ENCODE measurements around the gene BPIFA1.

- TF ChIP-seq CTCF (conservative IDR thresholded peaks at IDR 0.05; ENCODE audit: low read depth in 2 of 2) (no peak), POLR2AphosphoS5 (IDR thresholded peaks at IDR 0.05; ENCODE audit: low read depth) (no peak), CREB1 (CRISPR knock-in tag; IDR thresholded peaks at IDR 0.05; ENCODE audit: low read depth) (no peak), EZH2 (IDR thresholded peaks at IDR 0.05; ENCODE audit: low read depth, unreplicated experiment) (no peak), ZNF331 (CRISPR knock-in tag; IDR thresholded peaks at IDR 0.05; ENCODE audit: low read depth) (no peak), ETS1 (IDR thresholded peaks at IDR 0.05) (no peak), ZNF462 (CRISPR knock-in tag; IDR thresholded peaks at IDR 0.05) (no peak), EZH2phosphoT487 (IDR thresholded peaks at IDR 0.05; ENCODE audit: unreplicated experiment) (no peak), JUNB (IDR thresholded peaks at IDR 0.05; ENCODE audit: unreplicated experiment) (no peak), REST (IDR thresholded peaks at IDR 0.05; ENCODE audit: unreplicated experiment) (no peak), STAT1 (IDR thresholded peaks at IDR 0.05; ENCODE audit: unreplicated experiment) (no peak)
These were observed at the start of gene BPIFA1 for GRCh38 chr20:33235696-33236095.

All from GM23338 (cell line).